ENCODE data around the gene CDKN2D. TPM values are rescaled to one million over a fixed set of nuclear protein-coding genes. Genes with fewer than 3 reads are reported as not detected.

The CDKN2D gene
- total RNA-seq, 1 experiment from 2014 or later: 2.3 TPM

Small RNAs within 50 kb of the gene (small RNA-seq; reads per million reads assigned to genes)
- 0 reads per million in 2 experiments for gene MIR1238
- 0 to 0.05 reads per million in 2 experiments for gene RNU7-140P

Other genes starting within 250 kb of the CDKN2D start
- gene RAVER1, start 235.4 kb downstream of the CDKN2D start, total RNA-seq (2014; rRNA removed; shearing (Covaris generic)): 7.3 and 8.1 TPM in 2 replicates
- gene ICAM3, start 229.4 kb downstream of the CDKN2D start, total RNA-seq (2014; rRNA removed; shearing (Covaris generic)): 6.1 and 7.6 TPM in 2 replicates
- 26.5 and 31.6 TPM in 2 replicates for gene TYK2, start 188.4 kb downstream of the CDKN2D start, total RNA-seq (2014; rRNA removed; shearing (Covaris generic))
- gene CDC37, start 165.4 kb downstream of the CDKN2D start, total RNA-seq (2014; rRNA removed; shearing (Covaris generic)): 225 and 232 TPM in 2 replicates
- gene PDE4A, start 148.4 kb downstream of the CDKN2D start, total RNA-seq (2014; rRNA removed; shearing (Covaris generic)): 1.5 and 2.5 TPM in 2 replicates
- 21.8 and 23.4 TPM in 2 replicates for gene KEAP1, start 65.6 kb downstream of the CDKN2D start, total RNA-seq (2014; rRNA removed; shearing (Covaris generic))
- 2.6 and 3.2 TPM in 2 replicates for gene S1PR5, start 51.5 kb downstream of the CDKN2D start, total RNA-seq (2014; rRNA removed; shearing (Covaris generic))
- gene ATG4D, start 25.1 kb downstream of the CDKN2D start, total RNA-seq (2014; rRNA removed; shearing (Covaris generic)): 35.2 and 37.1 TPM in 2 replicates
- gene KRI1, start 3.0 kb downstream of the CDKN2D start, total RNA-seq (2014; rRNA removed; shearing (Covaris generic)): 7.9 and 9.3 TPM in 2 replicates
- not detected in 2 replicates for gene AP1M2, start 18.3 kb upstream of the CDKN2D start, total RNA-seq (2014; rRNA removed; shearing (Covaris generic))
- 3.1 and 3.2 TPM in 2 replicates for gene SLC44A2, start 56.6 kb upstream of the CDKN2D start, total RNA-seq (2014; rRNA removed; shearing (Covaris generic))
- 96.9 and 108 TPM in 2 replicates for gene ILF3, start 85.4 kb upstream of the CDKN2D start, total RNA-seq (2014; rRNA removed; shearing (Covaris generic))
- gene QTRT1, start 132.5 kb upstream of the CDKN2D start, total RNA-seq (2014; rRNA removed; shearing (Covaris generic)): 18.2 and 18.9 TPM in 2 replicates
- 23.7 and 31.7 TPM in 2 replicates for gene DNM2, start 149.1 kb upstream of the CDKN2D start, total RNA-seq (2014; rRNA removed; shearing (Covaris generic))

All from SK-MEL-5 (cell line).